Activated CD4-positive, alpha-beta T cell treated with anti-CD3 and anti-CD28 coated beads, Interleukin-2, amount 50 U/mL, for 4 hours (primary cell): ENCODE results near the gene TRIM39.
"Not testable (repeated sequence)": the region's sequence is repeated elsewhere in the genome, so short reads cannot be mapped to it uniquely, and the experiment has no call there.

Experiments
- DNase-seq, 2 experiments: peaks; one replicate each; pipeline ENCODE4 v3.0.0-alpha.2; 2020

TRIM39 gene

GRCh38 chr6:30326526-30327231 is at the start of gene TRIM39:
TRIM39 (plus strand) TSS chr6:30326927; CDS start chr6:30329318, 2,391 bp downstream.
- peak; percentile 84 to 85 for DNase-seq

DNA sequence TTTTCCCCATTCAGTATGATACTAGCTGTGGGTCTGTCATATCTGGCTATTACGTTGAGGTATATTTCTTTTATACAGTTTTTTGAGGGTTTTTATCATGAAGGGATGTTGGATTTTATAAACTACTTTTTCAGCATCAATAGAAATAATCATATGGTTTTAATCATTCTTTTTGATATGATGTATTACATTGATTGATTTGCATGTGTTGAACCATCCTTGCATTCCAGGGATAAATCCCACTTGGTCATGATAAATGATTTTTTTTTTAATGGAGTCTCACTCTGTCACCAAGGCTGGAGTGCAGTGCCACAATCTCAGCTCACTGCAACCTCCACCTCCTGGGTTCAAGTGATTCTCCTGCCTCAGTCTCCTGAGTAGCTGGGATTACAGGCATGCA is 45.7 kb upstream of the TRIM39 start:
- DNase-seq = not testable (repeated sequence)

DNA sequence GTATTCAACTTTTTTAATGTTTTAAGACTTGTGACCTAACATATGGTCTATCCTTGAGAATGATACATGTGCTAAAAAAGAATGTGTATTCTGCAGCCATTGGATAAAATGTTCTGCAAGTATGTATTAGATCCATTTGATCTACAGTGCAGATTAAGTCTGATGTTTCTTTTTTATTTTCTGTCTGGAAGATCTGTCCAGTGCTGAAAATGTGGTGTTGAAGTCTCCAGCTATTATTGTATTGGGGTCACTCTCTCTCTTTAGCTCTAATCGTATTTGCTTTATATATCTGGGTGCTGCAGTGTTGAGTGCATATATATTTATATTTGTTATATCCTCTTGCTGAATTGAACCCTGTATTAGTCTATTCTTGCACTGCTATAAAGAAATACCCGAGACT is 44.2 kb upstream of the TRIM39 start:
- no peak for DNase-seq

- no peak for DNase-seq
Observed at GRCh38 chr6:30283761-30284160, 43.0 kb upstream of the TRIM39 start.

DNA sequence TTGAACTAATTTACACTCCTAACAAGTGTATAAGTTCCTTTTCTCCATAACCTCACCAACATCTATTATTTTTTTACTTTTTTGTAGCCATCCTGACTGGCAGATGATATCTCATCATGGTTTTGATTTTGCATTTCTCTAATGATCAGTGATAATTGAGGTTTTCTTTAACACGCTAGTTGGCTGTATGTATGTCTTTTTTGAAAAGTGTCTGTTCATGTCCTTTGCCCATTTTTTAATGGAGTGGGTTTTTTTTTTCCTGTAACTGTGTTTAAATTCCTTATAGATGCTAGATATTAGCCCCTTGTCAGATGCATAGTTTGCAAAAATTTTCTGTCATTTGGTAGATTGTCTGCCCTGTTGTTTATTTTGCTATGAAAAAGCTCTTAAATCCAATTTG is 39.6 kb upstream of the TRIM39 start:
- DNase-seq = no peak

DNA sequence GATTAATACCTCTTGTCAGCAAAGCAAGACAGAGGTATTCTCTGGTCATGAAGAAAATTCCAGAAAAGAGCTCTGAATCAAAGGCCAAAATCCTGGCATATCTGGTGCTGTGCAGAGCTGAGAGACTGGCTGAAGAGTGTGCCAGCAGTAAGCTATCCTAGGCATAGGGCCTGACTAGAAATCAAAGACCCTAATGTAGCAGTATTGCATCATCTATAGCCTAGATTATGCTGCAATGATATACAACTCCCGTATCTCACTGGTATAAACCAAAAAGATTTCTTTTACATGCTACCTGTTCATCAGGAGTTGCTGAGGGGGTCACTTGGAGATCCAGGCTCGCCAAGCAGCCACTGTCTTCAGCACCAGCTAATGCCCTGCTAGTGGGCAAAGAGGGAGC is 30.9 kb upstream of the TRIM39 start:
- DNase-seq = no peak

DNA sequence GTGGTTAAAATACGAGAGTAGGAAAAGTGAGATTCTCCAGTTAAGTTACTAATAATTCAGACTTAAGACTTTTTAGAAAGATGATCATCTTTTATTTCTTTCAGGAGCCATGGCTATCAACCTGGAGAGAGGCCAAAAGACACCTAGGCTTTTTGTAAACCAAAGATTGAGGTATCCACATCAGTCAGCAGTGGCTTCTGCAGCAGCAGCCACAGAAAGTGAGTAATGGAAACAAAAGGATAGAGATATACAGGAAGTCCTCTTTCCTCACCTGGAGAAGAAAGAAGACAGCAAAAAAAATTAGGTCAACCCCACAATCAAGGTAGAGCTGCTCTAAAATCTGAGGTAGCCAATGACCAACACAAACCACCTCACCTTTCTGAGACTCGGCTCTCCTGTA is 22.7 kb upstream of the TRIM39 start:
- DNase-seq = no peak

GRCh38 chr6:30311101-30311500 is 15.6 kb upstream of the TRIM39 start:
- no peak for DNase-seq

GRCh38 chr6:30311671-30312070 is 15.1 kb upstream of the TRIM39 start:
- no peak for DNase-seq

GRCh38 chr6:30312266-30312665 is 14.5 kb upstream of the TRIM39 start:
- DNase-seq = no peak

- no peak for DNase-seq
Observed at GRCh38 chr6:30312676-30313321, 13.9 kb upstream of the TRIM39 start.

DNA sequence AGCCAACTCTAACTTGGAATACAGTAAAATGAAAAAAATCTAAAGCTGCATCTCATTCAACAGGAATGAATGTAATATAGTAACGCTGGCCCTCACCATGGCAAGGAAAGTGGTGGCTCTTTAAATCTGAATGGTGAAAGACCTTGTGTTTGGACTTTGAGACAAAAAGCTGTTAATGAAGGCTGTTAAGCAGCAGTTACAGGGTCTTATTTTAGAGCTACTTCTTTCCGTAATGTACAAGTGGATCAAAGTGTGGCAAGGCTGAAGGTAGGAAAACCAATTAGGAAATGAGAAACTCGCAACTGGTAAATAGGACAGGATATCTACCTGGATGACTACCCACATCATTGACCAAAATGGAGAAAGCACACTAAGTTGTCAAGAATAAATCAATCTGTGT is 11.6 kb upstream of the TRIM39 start:
- DNase-seq = no peak

DNA sequence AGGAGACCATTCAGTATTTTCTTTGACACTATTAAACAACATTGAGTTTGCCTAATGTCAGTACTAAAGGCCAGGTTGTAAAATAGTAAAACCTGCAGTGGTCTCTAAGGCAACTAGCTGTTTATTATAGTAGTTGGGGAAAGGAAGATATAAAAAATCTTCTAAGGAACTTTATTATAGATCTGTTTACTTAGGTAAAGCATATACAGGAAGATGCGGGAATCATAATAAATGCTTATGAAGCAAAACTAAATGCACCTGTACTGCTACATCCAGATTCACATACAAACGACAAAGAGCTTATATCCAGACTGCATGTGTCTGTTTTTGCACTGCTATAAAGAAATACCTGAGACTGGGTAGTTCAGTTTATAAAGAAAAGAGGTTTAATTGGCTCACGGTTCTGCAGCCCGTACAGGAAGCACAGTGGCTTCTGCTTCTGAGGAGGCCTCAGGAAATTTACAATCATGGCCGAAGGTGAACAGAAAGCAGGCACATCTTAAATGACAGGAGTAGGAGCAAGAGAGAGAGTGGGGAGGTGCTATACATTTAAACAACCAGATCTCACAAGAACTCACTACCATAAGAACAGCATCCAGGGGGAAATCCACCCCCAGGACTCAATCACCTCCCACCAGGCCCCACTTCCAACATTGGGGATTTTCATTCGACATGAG is 8.7 kb upstream of the TRIM39 start:
- no peak for DNase-seq

DNA sequence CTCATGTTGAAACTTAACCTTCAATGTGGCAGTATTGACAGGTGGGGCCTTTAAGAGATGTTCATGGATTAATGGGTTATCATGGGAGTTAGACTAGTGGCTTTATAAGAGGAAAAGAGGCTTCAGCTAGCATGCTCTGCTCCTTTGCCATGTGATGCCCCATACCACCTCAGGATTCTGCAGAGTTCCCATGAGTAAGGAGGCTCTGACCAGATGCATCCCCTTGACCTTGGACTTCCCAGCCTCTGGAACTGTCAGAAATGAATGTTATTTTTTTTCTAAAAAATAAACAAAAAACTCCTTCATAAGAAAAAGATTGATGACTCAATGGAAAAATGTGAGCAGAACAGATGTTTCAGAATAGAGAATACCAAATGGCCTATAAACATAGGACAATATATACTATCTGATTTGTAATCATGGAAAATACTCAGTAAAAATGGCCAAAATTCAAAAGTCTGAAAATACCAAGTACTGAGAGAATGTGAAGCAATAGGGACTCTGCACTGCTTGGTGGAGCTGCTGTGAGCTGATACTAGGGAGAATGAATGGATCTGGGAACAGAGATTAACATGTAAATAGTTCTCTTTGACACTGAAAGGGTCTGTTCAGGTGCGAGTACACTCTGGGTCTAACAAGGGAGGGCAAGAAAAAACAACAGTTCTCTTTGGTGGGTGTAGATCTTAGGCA is 7.4 kb upstream of the TRIM39 start:
- no peak for DNase-seq

- DNase-seq = no peak
Observed at GRCh38 chr6:30321692-30322388, 4.9 kb upstream of the TRIM39 start.

DNA sequence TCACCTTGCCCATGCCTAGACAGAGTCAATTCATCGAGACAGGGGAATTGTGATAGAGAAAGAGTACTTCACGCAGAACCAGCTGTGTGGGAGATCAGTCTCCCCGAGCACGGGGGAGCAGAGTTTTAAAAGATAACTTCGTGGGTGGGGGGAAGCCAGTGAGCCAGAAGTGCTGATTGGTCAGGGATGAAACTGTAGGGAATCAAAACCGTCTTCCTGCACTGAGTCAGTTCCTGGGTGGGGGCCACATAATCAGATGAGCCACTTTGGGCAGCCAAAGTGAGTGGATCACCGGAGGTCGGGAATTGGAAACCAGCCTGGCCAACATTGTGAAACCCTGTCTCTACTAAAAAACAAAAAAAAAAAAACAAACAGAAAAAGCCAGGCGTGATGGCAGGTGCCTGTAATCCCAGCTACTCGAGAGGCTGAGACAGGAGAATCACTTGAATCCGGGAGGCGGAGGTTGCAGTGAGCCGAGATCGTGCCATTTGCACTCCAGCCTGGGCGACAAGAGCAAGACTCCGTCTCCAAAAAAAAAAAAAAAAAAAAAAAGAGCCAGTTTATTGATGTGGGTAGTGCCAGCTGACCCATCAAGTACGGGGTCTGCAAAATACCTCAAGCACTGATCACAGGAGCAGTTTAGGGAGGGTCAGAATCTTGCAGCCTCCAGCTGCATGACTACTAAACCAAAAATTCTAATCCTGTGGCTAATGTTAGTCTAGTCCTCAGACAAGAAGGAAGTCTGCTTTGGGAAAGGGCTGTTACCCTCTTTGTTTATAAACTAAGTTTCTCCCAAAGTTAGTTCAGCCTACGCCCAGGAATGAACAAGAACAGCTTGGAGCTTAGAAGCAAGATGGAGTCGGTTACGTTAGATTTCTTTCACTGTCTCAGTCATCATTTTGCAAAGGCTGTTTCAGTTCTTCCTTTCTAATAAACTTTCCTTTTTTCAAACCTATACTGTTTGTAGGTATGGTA is 3.9 kb upstream of the TRIM39 start:
- peak; percentile 13 to 35 for DNase-seq

GRCh38 chr6:30323806-30324205 is 2.9 kb upstream of the TRIM39 start:
- DNase-seq = no peak

- DNase-seq = peak; percentile 85 to 88
Observed at GRCh38 chr6:30325150-30325872, 1.4 kb upstream of the TRIM39 start.

DNA sequence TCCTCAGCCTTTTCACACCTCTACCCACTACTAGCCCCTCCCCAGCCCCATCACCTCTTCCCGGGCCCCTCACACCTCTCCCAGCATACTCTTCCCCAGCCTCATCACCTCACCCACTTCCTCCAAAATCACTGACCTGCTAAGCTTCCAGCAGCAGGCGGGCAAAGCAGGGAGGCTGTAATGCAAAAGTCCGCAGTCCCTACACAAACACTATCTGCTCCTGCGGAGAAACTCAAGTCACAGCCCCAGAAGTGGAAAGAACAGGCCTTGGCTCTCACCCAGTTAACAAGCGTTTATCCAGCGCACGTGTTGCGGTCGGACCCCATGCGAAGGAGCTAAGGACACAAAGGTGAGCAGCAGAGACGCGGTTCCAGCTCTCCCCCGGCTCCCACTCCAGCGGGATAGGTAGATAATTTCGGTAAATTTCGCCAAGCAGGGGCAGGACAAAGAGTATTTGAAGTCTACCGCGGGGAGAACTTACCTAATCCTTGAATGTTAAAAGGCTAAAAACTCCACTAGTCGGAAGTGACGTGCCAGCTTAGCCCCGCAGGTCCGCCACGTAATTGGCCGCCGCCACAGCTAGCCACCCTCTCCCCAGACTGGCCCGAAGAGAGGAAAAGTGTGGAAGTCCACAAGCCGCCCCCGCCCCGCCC is 728 bp upstream of the TRIM39 start:
- peak; percentile 68 to 69 for DNase-seq

- DNase-seq = no peak
Observed at GRCh38 chr6:30327232-30327746, 562 bp downstream of the TRIM39 start.
